ENCODE measurements around the gene LCLAT1. TPM values are rescaled to one million over a fixed set of nuclear protein-coding genes. Genes with fewer than 3 reads are reported as not detected.
"Not testable (repeated sequence)": the region's sequence is repeated elsewhere in the genome, so short reads cannot be mapped to it uniquely, and the experiment has no call there.

LCLAT1 gene
- total and polyA plus RNA-seq, 8 donors, result 13.1 to 24.9 (median 14.8) TPM

DNA sequence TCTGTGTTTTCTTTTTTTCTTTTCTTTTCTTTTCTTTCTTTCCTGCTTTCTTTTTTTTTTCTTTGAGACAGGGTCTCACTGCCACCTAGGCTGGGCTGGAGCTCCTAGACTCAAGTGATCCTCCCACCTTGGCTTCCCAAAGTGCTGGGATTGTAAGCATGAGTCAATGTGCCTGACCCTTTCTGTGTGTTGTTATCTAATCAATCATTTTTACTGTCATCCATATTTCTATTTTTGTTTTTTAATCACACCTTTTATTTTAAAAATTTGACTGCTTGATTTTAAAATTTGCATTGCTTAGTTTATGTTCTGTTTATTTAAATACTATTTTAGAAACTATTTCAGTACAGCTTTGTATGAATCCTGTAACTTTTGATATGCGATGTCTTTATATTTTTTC is 19.2 kb downstream of the LCLAT1 start:
- intact Hi-C loops (cut with DNase I), result no loop called here
- H3K9me3 ChIP-seq, result peaks cover 0 to 3% of the 10 kb centered on the region in 2 donors

DNA sequence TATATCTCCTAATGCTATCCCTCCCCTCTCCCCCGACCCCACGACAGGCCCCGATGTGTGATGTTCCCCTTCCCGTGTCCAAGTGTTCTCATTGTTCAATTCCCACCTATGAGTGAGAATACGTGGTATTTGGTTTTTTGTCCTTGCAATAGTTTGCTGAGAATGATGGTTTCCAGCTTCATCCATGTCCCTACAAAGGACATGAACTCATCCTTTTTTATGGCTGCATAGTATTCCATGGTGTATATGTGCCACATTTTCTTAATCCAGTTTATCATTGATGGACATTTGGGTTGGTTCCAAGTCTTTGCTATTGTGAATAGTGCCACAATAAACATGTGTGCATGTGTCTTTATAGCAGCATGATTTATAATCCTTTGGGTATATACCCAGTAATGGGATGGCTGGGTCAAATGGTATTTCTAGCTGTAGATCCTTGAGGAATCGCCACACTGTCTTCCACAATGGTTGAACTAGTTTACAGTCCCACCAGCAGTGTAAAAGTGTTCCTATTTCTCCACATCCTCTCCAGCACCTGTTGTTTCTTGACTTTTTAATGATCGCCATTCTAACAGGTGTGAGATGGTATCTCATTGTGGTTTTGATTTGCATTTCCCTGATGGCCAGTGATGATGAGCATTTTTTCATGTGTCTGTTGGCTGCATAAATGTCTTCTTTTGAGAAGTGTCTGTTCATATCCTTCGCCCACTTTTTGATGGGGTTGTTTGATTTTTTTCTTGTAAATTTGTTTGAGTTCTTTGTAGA is 20.2 kb downstream of the LCLAT1 start:
- H3K36me3 ChIP-seq; H3K4me3 ChIP-seq; DNase-seq; H3K27ac ChIP-seq; H3K27me3 ChIP-seq; H3K9me3 ChIP-seq; intact Hi-C loops (cut with DNase I); H3K4me1 ChIP-seq; ATAC-seq: not testable (repeated sequence)

More for the DNA sequence above, 19.2 kb downstream of the LCLAT1 start:
- Histone ChIP-seq H3K27ac (no peak overlapping the region), H3K27me3 (no peaks in the 10 kb centered on the region), H3K36me3 (no peaks in the 10 kb centered on the region), H3K4me1 (no peaks in the 10 kb centered on the region), H3K4me3 (no peak overlapping the region)
- TF ChIP-seq, protein P1, sequence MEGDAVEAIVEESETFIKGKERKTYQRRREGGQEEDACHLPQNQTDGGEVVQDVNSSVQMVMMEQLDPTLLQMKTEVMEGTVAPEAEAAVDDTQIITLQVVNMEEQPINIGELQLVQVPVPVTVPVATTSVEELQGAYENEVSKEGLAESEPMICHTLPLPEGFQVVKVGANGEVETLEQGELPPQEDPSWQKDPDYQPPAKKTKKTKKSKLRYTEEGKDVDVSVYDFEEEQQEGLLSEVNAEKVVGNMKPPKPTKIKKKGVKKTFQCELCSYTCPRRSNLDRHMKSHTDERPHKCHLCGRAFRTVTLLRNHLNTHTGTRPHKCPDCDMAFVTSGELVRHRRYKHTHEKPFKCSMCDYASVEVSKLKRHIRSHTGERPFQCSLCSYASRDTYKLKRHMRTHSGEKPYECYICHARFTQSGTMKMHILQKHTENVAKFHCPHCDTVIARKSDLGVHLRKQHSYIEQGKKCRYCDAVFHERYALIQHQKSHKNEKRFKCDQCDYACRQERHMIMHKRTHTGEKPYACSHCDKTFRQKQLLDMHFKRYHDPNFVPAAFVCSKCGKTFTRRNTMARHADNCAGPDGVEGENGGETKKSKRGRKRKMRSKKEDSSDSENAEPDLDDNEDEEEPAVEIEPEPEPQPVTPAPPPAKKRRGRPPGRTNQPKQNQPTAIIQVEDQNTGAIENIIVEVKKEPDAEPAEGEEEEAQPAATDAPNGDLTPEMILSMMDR (IDR thresholded peaks at IDR 0.05), result no peak
- ATAC-seq, result no peak
- no peak for DNase-seq

GRCh38 chr2:30470426-30470825 is 23.4 kb downstream of the LCLAT1 start:
- Histone ChIP-seq H3K4me3 (no peak overlapping the region), H3K27ac (no peak overlapping the region), H3K36me3 (no peaks in the 10 kb centered on the region), H3K4me1 (peaks cover 3 to 8% of the 10 kb centered on the region in 2 donors), H3K27me3 (no peaks in the 10 kb centered on the region), H3K9me3 (peaks cover 0 to 3% of the 10 kb centered on the region in 2 donors)
- TF ChIP-seq, protein P1 (IDR thresholded peaks at IDR 0.05), result no peak
- DNase-seq (no peak), ATAC-seq (no peak)
- intact Hi-C loops (cut with DNase I), result loop anchor here in 1 of 2 donors (10.0 kb wide), 1 partner anchor 236 kb away; the partner anchor contains the start of gene LBH

DNA sequence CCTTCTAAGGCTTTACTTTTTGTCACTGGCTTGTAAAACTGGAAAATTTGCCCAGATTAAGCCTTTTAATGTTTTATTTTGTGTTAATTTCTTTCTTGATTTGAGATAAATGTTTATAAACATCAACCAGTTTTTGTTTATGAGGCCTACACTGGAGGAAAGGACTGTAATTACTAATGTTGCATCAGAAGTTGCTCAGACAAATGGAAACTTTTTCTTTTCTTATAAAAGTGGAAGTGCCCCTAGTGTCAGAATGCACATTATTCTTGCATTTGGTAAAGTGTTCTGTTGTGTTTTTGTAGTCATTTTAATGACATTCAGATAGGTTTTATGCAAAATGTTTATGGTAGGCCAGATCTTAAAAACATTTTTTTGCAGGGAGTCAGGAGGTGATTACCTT is 25.3 kb downstream of the LCLAT1 start:
- Histone ChIP-seq H3K27me3 (no peaks in the 10 kb centered on the region), H3K4me3 (no peak overlapping the region), H3K36me3 (no peaks in the 10 kb centered on the region), H3K9me3 (peaks cover 0 to 3% of the 10 kb centered on the region in 2 donors), H3K4me1 (peaks cover 3 to 8% of the 10 kb centered on the region in 2 donors), H3K27ac (peak overlapping the region in 1 of 2 donors; percentile 33)
- DNase-seq, result peak in 1 of 4 donors; percentile 32
- TF ChIP-seq, protein P1 (IDR thresholded peaks at IDR 0.05), result no peak
- no peak for ATAC-seq
- intact Hi-C loops (cut with DNase I), result loop anchor here in 1 of 2 donors (10.0 kb wide), 1 partner anchor 238 kb away; the partner anchor contains the start of gene LBH

- Histone ChIP-seq H3K9me3 (no peaks in the 10 kb centered on the region), H3K27ac (no peak overlapping the region), H3K4me3 (no peak overlapping the region), H3K4me1 (peaks cover 3 to 8% of the 10 kb centered on the region in 2 donors), H3K36me3 (no peaks in the 10 kb centered on the region), H3K27me3 (no peaks in the 10 kb centered on the region)
- intact Hi-C loops (cut with DNase I), result loop anchor here in 1 of 2 donors (10.0 kb wide), 1 partner anchor 241 kb away; the partner anchor contains the start of gene LBH
- DNase-seq (no peak), ATAC-seq (no peak)
- TF ChIP-seq, protein P1 (IDR thresholded peaks at IDR 0.05), result peak in 1 of 2 donors; percentile 15
Measured at GRCh38 chr2:30475542-30475941, 28.5 kb downstream of the LCLAT1 start.
